CD8-positive, alpha-beta memory T cell (primary cell): Measurements from ENCODE around the gene AZIN2. TPM values are rescaled to one million over a fixed set of nuclear protein-coding genes. Genes with fewer than 3 reads are reported as not detected.

Experiments used
- CTCF ChIA-PET: fragments of 350-600 bp; sonication (Branson Sonifier 250); formaldehyde crosslinking; loops from one replicate; lab custom pipeline; 2021; ENCODE audit warnings: antibody characterized with exemption; lab: Charles Lee
- POLR2A ChIA-PET: fragments of 350-600 bp; sonication (Branson Sonifier 250); formaldehyde crosslinking; loops from one replicate; lab custom pipeline; 2021; ENCODE audit warnings: antibody characterized with exemption; lab: Charles Lee
- DNase-seq, 5 donors: peaks; one replicate each; pipeline versions ENCODE4 v3.0.0 to v3.0.0-alpha.2; 2020 to 2022; ENCODE audit warnings: mixed read lengths in 1 of 5
- H3K27ac ChIP-seq: one replicate; pipeline ENCODE4 v1.7.0; 2013; ENCODE audit warnings: low read depth, mild to moderate bottlenecking, low read length, moderate library complexity
- H3K27me3 ChIP-seq: 2 replicates; pipeline ENCODE4 v1.7.0; 2013; ENCODE audit warnings: low read length, mild to moderate bottlenecking; ENCODE audit not compliant: insufficient read depth, poor library complexity, severe bottlenecking
- H3K36me3 ChIP-seq: 2 replicates; pipeline ENCODE4 v1.7.0; 2013; ENCODE audit warnings: mild to moderate bottlenecking, low read length, moderate library complexity; ENCODE audit not compliant: insufficient read depth
- H3K4me1 ChIP-seq: 2 replicates; pipeline ENCODE4 v1.7.0; 2013; ENCODE audit warnings: mild to moderate bottlenecking, low read length, moderate library complexity; ENCODE audit not compliant: insufficient read depth
- H3K4me3 ChIP-seq: 2 replicates; pipeline ENCODE4 v1.7.0; 2013; ENCODE audit warnings: mild to moderate bottlenecking, low read length
- H3K9me3 ChIP-seq: 2 replicates; pipeline ENCODE4 v1.7.0; 2013; ENCODE audit warnings: mild to moderate bottlenecking, low read length
- H3K27ac Mint-ChIP-seq, 8 donors: one replicate each; pipeline ENCODE4 v1.8.0; 2020 to 2021; ENCODE audit warnings: mixed read lengths in 8 of 8, mild to moderate bottlenecking in 6 of 8, inconsistent platforms in 3 of 8, moderate library complexity in 3 of 8
- H3K27me3 Mint-ChIP-seq, 2 donors: one replicate each; pipeline ENCODE4 v1.8.0; 2020 to 2021; ENCODE audit warnings: mixed read lengths in 2 of 2, mild to moderate bottlenecking in 1 of 2, moderate library complexity in 1 of 2
- H3K36me3 Mint-ChIP-seq, 3 donors: one replicate each; pipeline ENCODE4 v1.8.0; 2020 to 2021; ENCODE audit warnings: mixed read lengths in 3 of 3, inconsistent platforms in 1 of 3, mild to moderate bottlenecking in 1 of 3
- H3K4me1 Mint-ChIP-seq, 3 donors: one replicate each; pipeline ENCODE4 v1.8.0; 2020 to 2021; ENCODE audit warnings: mixed read lengths in 3 of 3, inconsistent platforms in 1 of 3, mild to moderate bottlenecking in 1 of 3
- H3K4me3 Mint-ChIP-seq, 7 donors: one replicate each; pipeline ENCODE4 v1.8.0; 2020 to 2021; ENCODE audit warnings: mixed read lengths in 7 of 7, mild to moderate bottlenecking in 6 of 7, moderate library complexity in 4 of 7, inconsistent platforms in 2 of 7
- H3K9me3 Mint-ChIP-seq, 5 donors: one replicate each; pipeline ENCODE4 v1.8.0; 2020 to 2022; ENCODE audit warnings: mixed read lengths in 5 of 5, mild to moderate bottlenecking in 3 of 5, moderate library complexity in 2 of 5, inconsistent platforms in 1 of 5
- polyA plus RNA-seq: library from polyadenylated mRNA; unstranded; fragments of 300-500 nt; fragmentation: Illumina TruSeq; gene quantifications from one replicate; pipeline ENCODE4 v1.2.3, GENCODE V29; 2021
- total RNA-seq, 2 experiments: library from RNA; stranded (reverse); gene quantifications; one replicate each; pipeline ENCODE4 v1.2.3, GENCODE V29; 2021

AZIN2 gene
- total and polyA plus RNA-seq, 3 experiments from 2014 or later: 2.1 to 4.9 (median 2.5) TPM

DNA sequence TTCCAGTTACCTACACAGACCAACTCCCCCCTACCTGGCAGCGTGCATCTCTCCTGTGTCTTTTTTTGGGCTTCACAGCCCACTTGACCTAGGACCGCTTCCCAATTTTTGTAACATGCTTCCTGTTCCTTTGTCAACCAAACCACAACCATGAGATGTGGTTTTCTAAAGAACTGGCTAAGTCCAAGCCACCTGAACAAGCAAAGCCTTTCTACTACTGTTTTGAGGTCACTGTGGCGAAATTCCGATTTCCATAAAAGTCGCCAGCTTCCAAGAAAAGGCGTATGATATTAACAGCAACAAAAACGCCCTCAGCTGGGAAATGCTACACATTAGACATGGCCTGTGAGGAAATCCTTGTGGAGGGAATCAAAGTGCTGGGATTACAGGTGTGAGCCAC is 31.6 kb upstream of the AZIN2 start:
- H3K9me3 ChIP-seq: no peaks in the 10 kb centered on the region
- CTCF ChIA-PET: no interaction called here
- Mint-ChIP-seq H3K9me3 (no peaks in the 10 kb centered on the region), H3K4me3 (no peak overlapping the region), H3K27me3 (peaks cover 2 to 4% of the 10 kb centered on the region in 2 donors), H3K27ac (no peak overlapping the region), H3K36me3 (no peaks in the 10 kb centered on the region), H3K4me1 (peaks cover 11 to 17% (median 16%) of the 10 kb centered on the region in 3 donors)
- H3K27ac ChIP-seq: no peak overlapping the region
- H3K27me3 ChIP-seq: no peaks in the 10 kb centered on the region
- no peaks in the 10 kb centered on the region for H3K36me3 ChIP-seq
- DNase-seq: no peak
- POLR2A ChIA-PET: no interaction called here
- no peak overlapping the region for H3K4me3 ChIP-seq
- peaks cover 5% of the 10 kb centered on the region for H3K4me1 ChIP-seq

DNA sequence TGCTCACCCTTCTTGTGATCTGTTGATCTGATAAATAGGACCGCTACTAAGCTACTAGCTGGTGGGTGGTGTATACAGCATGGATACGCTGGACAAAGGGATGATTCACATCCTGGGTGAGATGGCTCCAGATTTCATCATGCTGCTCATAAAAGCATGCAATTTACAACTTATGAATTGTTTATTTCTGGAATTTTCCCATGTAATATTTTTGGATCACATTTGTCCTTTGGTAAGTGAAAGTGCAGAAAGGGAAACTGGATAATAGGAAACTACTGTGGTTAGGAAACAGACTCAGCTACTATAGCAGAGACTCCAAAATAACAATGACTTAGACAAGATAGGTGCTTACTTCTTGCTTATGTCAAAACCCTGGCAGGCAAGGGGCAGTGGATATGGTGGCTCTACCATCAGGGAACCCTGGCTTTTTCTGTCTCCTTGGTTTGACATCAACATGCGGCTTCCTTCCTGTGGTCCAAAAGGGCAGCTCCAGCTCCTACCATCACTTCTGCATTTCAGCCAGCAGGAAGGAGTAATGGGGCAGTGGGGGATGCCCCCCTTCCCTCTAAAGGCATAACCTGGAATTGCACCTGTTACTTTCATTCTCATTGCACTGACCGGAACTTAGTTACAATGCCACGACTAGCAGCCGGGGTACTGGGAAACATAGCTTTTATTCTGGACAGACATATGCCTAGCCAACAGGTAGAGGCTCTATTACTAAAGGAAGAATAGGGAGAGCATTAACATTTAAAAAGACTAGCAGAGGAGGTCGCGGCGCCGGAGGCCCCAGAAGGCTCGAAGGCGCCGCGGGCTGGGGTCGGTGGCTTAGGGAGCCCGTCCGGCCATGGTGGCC is 30.5 kb upstream of the AZIN2 start:
- Histone ChIP-seq H3K9me3 (no peaks in the 10 kb centered on the region), H3K27me3 (no peaks in the 10 kb centered on the region), H3K36me3 (no peaks in the 10 kb centered on the region), H3K4me1 (peaks cover 3% of the 10 kb centered on the region), H3K4me3 (no peak overlapping the region), H3K27ac (no peak overlapping the region)
- Mint-ChIP-seq H3K9me3 (no peaks in the 10 kb centered on the region), H3K27me3 (peaks cover 2 to 4% of the 10 kb centered on the region in 2 donors), H3K36me3 (no peaks in the 10 kb centered on the region), H3K4me3 (no peak overlapping the region), H3K4me1 (peaks cover 8 to 13% (median 13%) of the 10 kb centered on the region in 3 donors), H3K27ac (peak overlapping the region in 2 of 8 donors; percentile 33 to 36)
- DNase-seq: no peak
- ChIA-PET CTCF (no interaction called here), POLR2A (no interaction called here)

DNA sequence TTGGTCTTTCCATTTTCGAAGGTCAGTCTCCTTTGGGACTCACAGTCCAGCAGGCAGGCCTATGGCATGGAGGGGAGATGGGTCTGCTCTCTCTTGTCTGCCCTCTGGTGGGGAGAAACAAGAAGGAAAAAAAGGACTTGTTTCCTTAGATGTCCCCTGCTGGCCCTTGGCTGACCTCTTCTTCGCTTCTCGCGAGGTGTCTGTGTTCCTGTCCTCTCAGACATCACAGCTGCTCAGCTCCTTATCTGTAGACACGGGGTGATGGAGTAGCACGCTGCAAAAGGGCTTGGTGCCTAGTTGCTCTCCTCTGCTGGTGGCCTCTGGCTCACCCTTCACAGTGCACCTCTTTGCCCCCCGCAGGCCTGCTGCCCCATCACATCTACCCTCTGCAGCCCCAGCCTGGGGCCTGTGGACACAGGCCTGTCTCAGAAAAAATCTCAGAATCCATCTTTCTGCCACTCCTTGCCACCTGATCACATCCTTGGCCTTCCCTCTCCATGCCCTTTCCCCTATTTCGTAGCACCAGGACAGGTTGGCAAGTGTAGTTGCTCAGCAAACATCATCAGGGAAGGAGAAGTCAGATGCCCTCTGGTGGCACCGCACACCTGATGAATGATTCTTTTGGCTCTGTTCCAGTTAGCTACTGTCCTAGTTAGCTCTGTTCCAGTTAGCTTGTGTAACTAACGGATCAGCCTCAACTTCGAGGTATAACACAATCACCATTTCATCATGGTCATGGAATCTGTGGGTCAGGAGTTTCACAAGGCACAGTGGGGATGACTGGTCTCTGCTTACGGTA is 25.5 kb upstream of the AZIN2 start:
- Mint-ChIP-seq H3K4me3 (no peak overlapping the region), H3K9me3 (peaks cover 0 to 3% (median 0%) of the 10 kb centered on the region in 5 donors), H3K4me1 (peaks cover 0 to 7% (median 7%) of the 10 kb centered on the region in 3 donors), H3K27ac (peak overlapping the region in 2 of 8 donors; percentile 14 to 68), H3K36me3 (peaks cover 0 to 4% (median 0%) of the 10 kb centered on the region in 3 donors), H3K27me3 (peaks cover 0 to 14% of the 10 kb centered on the region in 2 donors)
- Histone ChIP-seq H3K4me3 (no peak overlapping the region), H3K4me1 (no peaks in the 10 kb centered on the region), H3K27me3 (no peaks in the 10 kb centered on the region), H3K9me3 (no peaks in the 10 kb centered on the region), H3K27ac (no peak overlapping the region), H3K36me3 (no peaks in the 10 kb centered on the region)
- peak in 2 of 5 donors; percentile 11 to 31 for DNase-seq
- ChIA-PET CTCF (interaction anchor here (0.7 to 2.6 kb wide), 13 partner anchors 9 to 180 kb away, joined by 3 to 12 read pairs (median 4); no protein-coding TSS in a partner anchor), POLR2A (interaction anchor here (0.8 kb wide), 1 partner anchor 122 kb away, joined by 3 read pairs; no protein-coding TSS in a partner anchor)

DNA sequence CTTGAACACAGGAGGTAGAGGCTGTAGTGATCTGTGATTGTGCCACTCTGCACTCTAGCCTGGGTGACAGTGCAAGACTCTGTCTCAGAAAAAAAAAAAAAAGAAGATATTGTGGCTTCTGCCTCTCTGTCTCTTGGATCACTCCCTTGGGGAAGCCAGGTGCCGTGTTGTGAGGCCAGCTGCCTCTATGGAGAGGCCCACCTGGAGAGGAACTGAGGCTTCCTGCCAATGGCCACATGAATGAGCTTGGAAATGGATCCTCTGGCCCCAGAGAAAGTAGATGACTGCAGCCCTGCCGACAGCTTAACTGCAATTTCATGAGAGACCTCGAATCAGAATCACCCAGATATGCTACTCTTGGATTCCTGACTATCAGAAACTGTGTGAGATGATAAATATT is 24.5 kb upstream of the AZIN2 start:
- peaks cover 5 to 10% of the 10 kb centered on the region in 2 donors for H3K27me3 Mint-ChIP-seq
- Histone ChIP-seq H3K9me3 (no peaks in the 10 kb centered on the region), H3K27me3 (no peaks in the 10 kb centered on the region), H3K36me3 (no peaks in the 10 kb centered on the region), H3K27ac (no peak overlapping the region), H3K4me3 (no peak overlapping the region), H3K4me1 (no peaks in the 10 kb centered on the region)
- H3K4me3 Mint-ChIP-seq: no peak overlapping the region
- peaks cover 0 to 7% (median 5%) of the 10 kb centered on the region in 3 donors for H3K4me1 Mint-ChIP-seq
- ChIA-PET POLR2A (interaction anchor here (0.6 kb wide), 1 partner anchor 111 kb away, joined by 3 read pairs; no protein-coding TSS in a partner anchor), CTCF (interaction anchor here (1.0 to 2.6 kb wide), 7 partner anchors 10 to 181 kb away, joined by 3 to 12 read pairs (median 4); no protein-coding TSS in a partner anchor)
- H3K9me3 Mint-ChIP-seq: peaks cover 0 to 6% (median 6%) of the 10 kb centered on the region in 5 donors
- H3K27ac Mint-ChIP-seq: no peak overlapping the region
- no peak for DNase-seq
- H3K36me3 Mint-ChIP-seq: peaks cover 0 to 9% (median 0%) of the 10 kb centered on the region in 3 donors

DNA sequence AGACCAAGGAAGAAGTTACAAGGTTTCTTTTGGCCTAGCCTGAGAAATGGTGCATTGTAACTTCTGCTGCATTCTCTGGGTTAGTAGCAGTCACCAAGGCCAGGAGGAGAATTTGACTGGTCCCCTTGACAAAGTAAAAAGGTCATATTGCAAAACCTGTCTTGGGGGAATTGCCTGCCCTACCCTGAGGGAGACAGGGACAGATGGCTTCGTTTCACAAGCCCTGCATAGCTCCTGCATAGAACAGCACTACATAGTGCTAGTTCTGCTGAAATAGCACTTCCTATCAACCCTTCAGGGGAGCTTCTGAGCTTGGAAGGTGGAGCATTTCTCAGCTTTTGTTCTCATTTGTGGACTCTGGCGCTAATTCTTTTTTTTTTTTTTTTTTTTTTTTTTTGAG is 23.9 kb upstream of the AZIN2 start:
- H3K27ac Mint-ChIP-seq: no peak overlapping the region
- POLR2A ChIA-PET: interaction anchor here (0.6 to 0.7 kb wide), 2 partner anchors 111 to 786 kb away, joined by 3 to 4 read pairs; no protein-coding TSS in a partner anchor
- DNase-seq: no peak
- H3K4me3 Mint-ChIP-seq: no peak overlapping the region
- Histone ChIP-seq H3K4me3 (no peak overlapping the region), H3K4me1 (no peaks in the 10 kb centered on the region), H3K27ac (no peak overlapping the region), H3K36me3 (no peaks in the 10 kb centered on the region), H3K9me3 (no peaks in the 10 kb centered on the region), H3K27me3 (no peaks in the 10 kb centered on the region)
- H3K4me1 Mint-ChIP-seq: peaks cover 0 to 7% (median 5%) of the 10 kb centered on the region in 3 donors
- H3K27me3 Mint-ChIP-seq: peaks cover 7 to 10% of the 10 kb centered on the region in 2 donors
- H3K9me3 Mint-ChIP-seq: peaks cover 4 to 13% (median 11%) of the 10 kb centered on the region in 5 donors
- CTCF ChIA-PET: interaction anchor here (1.0 to 2.6 kb wide), 5 partner anchors 52 to 128 kb away, joined by 3 to 12 read pairs (median 4); no protein-coding TSS in a partner anchor
- H3K36me3 Mint-ChIP-seq: peaks cover 0 to 12% (median 3%) of the 10 kb centered on the region in 3 donors

DNA sequence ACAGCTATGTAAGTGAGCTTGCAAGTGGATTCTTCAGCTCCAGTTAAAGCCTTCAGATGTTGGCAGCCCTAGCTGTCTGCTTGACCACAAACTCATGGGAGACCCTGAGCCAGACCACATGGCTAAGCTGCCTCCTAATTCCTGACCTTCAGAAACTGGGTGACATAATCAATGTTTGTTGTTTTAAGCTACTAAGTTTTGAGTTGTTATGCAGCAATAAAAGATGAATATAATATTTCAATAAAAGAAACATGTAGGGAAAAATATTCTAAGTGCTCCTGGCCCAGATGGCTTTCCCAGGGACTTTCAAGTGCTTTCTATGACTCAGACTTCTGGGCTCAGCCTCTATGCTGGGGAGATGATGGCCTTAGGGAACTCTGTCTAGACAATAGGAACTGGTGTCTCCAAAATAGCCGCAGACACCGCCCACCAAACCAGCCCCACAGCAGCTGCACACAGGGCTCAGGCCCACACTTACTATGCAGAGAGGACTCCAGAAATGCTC is 20.3 kb upstream of the AZIN2 start:
- no peak overlapping the region for H3K4me3 ChIP-seq
- POLR2A ChIA-PET: no interaction called here
- H3K4me1 Mint-ChIP-seq: peaks cover 0 to 1% (median under 1%) of the 10 kb centered on the region in 3 donors
- no peaks in the 10 kb centered on the region for H3K9me3 ChIP-seq
- H3K27ac Mint-ChIP-seq: no peak overlapping the region
- peaks cover 4 to 38% (median 12%) of the 10 kb centered on the region in 3 donors for H3K36me3 Mint-ChIP-seq
- no peak overlapping the region for H3K27ac ChIP-seq
- DNase-seq: no peak
- peaks cover 27 to 45% (median 43%) of the 10 kb centered on the region in 5 donors for H3K9me3 Mint-ChIP-seq
- no peaks in the 10 kb centered on the region for H3K36me3 ChIP-seq
- H3K4me1 ChIP-seq: no peaks in the 10 kb centered on the region
- H3K4me3 Mint-ChIP-seq: no peak overlapping the region
- H3K27me3 Mint-ChIP-seq: peaks cover 11 to 15% of the 10 kb centered on the region in 2 donors
- no peaks in the 10 kb centered on the region for H3K27me3 ChIP-seq
- CTCF ChIA-PET: no interaction called here

DNA sequence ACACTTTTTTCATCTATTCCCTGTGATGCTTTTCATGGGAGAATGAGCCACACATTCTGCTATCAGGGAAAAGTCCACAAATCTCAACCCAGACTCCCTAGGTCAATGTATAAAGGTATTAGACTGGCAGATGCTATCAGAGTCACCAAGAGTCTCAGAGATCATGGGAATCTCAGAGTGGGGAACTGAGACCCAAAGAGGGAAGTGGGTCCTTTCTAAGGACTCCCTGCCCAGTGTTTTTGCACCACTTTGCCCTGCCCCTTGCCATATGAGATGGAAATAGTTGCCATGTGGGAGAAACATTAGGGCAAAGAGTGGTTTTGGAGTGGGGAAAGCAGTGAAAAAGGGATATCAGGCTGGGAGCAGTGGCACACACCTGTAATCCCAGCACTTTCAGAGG is 19.1 kb upstream of the AZIN2 start:
- CTCF ChIA-PET: no interaction called here
- no peak for DNase-seq
- H3K4me3 ChIP-seq: no peak overlapping the region
- H3K9me3 Mint-ChIP-seq: peaks cover 39 to 56% (median 55%) of the 10 kb centered on the region in 5 donors
- H3K27ac Mint-ChIP-seq: no peak overlapping the region
- H3K27ac ChIP-seq: no peak overlapping the region
- H3K27me3 ChIP-seq: no peaks in the 10 kb centered on the region
- peaks cover 11 to 15% of the 10 kb centered on the region in 2 donors for H3K27me3 Mint-ChIP-seq
- H3K4me1 ChIP-seq: no peaks in the 10 kb centered on the region
- peaks cover 4 to 50% (median 12%) of the 10 kb centered on the region in 3 donors for H3K36me3 Mint-ChIP-seq
- no peaks in the 10 kb centered on the region for H3K4me1 Mint-ChIP-seq
- H3K9me3 ChIP-seq: no peaks in the 10 kb centered on the region
- no peak overlapping the region for H3K4me3 Mint-ChIP-seq
- no peaks in the 10 kb centered on the region for H3K36me3 ChIP-seq
- POLR2A ChIA-PET: interaction anchor here (0.5 kb wide), 1 partner anchor 19 kb away, joined by 3 read pairs; the partner anchor contains the start of gene AZIN2
